Measurements from ENCODE around the gene SRRM4.
A peak's percentile ranks its signal among the peaks of the same experiment; 100 is the strongest.

Gene SRRM4

DNA sequence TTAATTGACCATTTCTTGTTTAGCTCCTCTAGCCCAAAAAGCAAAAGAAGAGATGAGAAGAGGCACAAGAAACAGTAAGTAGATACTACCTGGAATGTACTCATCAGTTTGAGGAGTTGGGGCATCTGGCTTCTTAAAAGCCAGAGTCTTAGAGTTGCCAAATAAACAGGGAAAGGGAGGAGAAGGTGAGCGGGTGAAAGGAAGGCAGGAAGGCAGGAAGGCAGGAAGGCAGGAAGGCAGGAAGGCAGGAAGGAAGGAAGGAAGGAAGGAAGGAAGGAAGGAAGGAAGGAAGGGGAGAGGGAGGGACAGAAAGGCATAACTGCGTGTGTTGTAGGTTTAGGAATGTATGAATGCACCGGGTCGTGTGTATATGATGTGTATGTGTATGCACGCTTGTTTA lies 140.7 kb downstream of the SRRM4 start:
- H3K36me3 ChIP-seq (ENCODE audit: control insufficient read depth, insufficient read depth, low read length) = no peaks in the 10 kb centered on the region
- H3K4me3 ChIP-seq (ENCODE audit: low read depth, low read length) = no peak overlapping the region
- H3K27ac ChIP-seq (ENCODE audit: low read depth, low read length) = no peak overlapping the region
- no peaks in the 10 kb centered on the region for H3K4me1 ChIP-seq (ENCODE audit: control insufficient read depth, insufficient read depth, low read length)
- no peak overlapping the region for H3K9ac ChIP-seq (ENCODE audit: low read depth, low read length)
- no peaks in the 10 kb centered on the region for H3K9me3 ChIP-seq (ENCODE audit: control insufficient read depth, insufficient read depth, low read length)
- H3K27me3 ChIP-seq (ENCODE audit: control insufficient read depth, insufficient read depth, low read length) = no peaks in the 10 kb centered on the region

DNA sequence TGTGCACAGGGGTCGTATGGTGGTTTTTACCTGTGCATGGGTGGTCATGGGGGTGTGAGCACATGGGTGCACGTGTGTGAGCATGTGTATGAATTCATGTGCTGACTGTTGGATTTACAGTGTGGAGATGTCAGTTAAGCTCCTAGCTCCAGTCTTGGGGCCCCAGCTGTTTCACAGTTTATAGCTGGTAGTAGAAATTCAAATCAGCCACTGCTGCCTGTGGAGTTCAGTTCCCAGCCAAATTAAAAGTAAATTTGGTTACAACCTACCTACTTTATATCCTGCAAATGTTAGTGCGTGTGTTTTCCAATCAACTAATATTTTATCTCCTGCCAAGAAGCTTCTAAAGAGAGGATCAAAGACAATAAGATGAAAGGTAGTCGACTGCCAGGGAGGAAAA lies 141.4 kb downstream of the SRRM4 start:
- H3K36me3 ChIP-seq (ENCODE audit: control insufficient read depth, insufficient read depth, low read length) = no peaks in the 10 kb centered on the region
- H3K4me3 ChIP-seq (ENCODE audit: low read depth, low read length) = no peak overlapping the region
- H3K9ac ChIP-seq (ENCODE audit: low read depth, low read length) = no peak overlapping the region
- no peaks in the 10 kb centered on the region for H3K4me1 ChIP-seq (ENCODE audit: control insufficient read depth, insufficient read depth, low read length)
- H3K27ac ChIP-seq (ENCODE audit: low read depth, low read length) = no peak overlapping the region
- no peaks in the 10 kb centered on the region for H3K27me3 ChIP-seq (ENCODE audit: control insufficient read depth, insufficient read depth, low read length)
- no peaks in the 10 kb centered on the region for H3K9me3 ChIP-seq (ENCODE audit: control insufficient read depth, insufficient read depth, low read length)

DNA sequence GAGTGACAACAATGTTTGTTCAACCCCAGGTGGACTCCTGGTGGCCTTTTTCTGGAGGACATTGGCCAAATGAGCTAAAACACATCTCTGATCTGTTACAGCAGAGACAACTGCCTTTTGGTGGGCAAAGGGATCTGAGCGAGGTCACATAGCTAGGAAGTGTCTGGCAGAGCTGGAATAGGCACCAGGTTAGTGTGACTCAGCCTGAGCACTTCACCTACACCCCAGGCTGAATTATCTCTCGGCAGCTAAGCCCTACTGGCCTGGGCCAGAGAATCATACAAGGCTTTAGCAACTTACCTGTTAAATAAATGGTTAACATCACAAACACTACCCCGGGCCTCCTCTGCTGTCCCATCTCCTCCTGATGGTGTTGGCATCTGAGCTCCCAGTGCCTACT lies 147.2 kb downstream of the SRRM4 start:
- Histone ChIP-seq H3K4me3 (ENCODE audit: low read depth, low read length) (no peak overlapping the region), H3K9me3 (ENCODE audit: control insufficient read depth, insufficient read depth, low read length) (peaks cover 14% of the 10 kb centered on the region), H3K27me3 (ENCODE audit: control insufficient read depth, insufficient read depth, low read length) (no peaks in the 10 kb centered on the region), H3K9ac (ENCODE audit: low read depth, low read length) (no peak overlapping the region), H3K36me3 (ENCODE audit: control insufficient read depth, insufficient read depth, low read length) (no peaks in the 10 kb centered on the region), H3K4me1 (ENCODE audit: control insufficient read depth, insufficient read depth, low read length) (no peaks in the 10 kb centered on the region), H3K27ac (ENCODE audit: low read depth, low read length) (no peak overlapping the region)

DNA sequence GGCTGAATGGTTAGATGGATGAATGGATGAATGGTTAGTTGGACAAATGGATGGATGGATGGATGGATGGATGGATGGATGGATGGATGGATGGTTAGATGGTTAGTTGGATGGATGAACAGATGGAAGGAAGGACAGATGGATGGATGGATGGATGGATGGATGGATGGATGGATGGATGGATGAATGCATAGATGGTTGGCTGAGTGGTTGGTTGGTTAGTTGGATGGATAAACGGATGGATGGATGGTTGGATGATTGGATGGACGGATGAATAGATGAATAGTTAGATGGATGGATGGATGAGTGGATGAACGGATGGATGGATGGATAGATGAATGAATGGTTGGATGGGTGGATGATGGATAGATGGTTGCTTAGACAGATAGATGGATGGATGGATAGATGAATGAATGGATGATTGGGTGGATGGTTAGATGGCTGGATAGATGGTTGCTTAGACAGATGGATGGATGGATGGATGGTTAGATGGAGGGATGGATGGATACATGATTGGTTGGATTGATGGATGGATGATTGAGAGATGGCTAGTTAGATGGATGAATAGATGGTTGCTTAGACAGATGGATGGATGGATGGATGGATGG lies 148.6 kb downstream of the SRRM4 start:
- H3K4me3 ChIP-seq (ENCODE audit: low read depth, low read length) = no peak overlapping the region
- no peaks in the 10 kb centered on the region for H3K27me3 ChIP-seq (ENCODE audit: control insufficient read depth, insufficient read depth, low read length)
- no peaks in the 10 kb centered on the region for H3K36me3 ChIP-seq (ENCODE audit: control insufficient read depth, insufficient read depth, low read length)
- H3K27ac ChIP-seq (ENCODE audit: low read depth, low read length) = no peak overlapping the region
- H3K9ac ChIP-seq (ENCODE audit: low read depth, low read length) = no peak overlapping the region
- peaks cover 14% of the 10 kb centered on the region for H3K9me3 ChIP-seq (ENCODE audit: control insufficient read depth, insufficient read depth, low read length)
- H3K4me1 ChIP-seq (ENCODE audit: control insufficient read depth, insufficient read depth, low read length) = no peaks in the 10 kb centered on the region

DNA sequence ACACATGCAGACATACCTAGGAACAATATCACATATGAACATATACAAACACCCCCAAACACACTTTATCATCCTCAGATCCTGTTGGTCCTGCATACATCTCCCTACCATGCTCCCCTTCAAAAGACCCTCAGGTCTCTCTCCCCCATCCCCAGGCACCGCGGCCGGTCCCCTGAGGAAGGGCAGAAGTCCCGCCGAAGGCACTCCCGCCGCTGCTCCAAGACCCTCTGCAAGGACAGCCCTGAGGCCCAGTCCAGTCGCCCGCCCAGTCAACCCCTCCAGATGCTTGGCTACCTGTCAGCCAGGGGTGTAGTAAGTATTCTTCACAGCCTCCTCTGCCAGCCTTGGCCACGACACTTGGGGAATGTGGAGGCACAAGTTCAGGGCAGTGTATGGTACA lies 149.2 kb downstream of the SRRM4 start:
- Histone ChIP-seq H3K9me3 (ENCODE audit: control insufficient read depth, insufficient read depth, low read length) (peaks cover 14% of the 10 kb centered on the region), H3K27me3 (ENCODE audit: control insufficient read depth, insufficient read depth, low read length) (no peaks in the 10 kb centered on the region), H3K9ac (ENCODE audit: low read depth, low read length) (no peak overlapping the region), H3K36me3 (ENCODE audit: control insufficient read depth, insufficient read depth, low read length) (no peaks in the 10 kb centered on the region), H3K4me1 (ENCODE audit: control insufficient read depth, insufficient read depth, low read length) (no peaks in the 10 kb centered on the region), H3K27ac (ENCODE audit: low read depth, low read length) (no peak overlapping the region), H3K4me3 (ENCODE audit: low read depth, low read length) (no peak overlapping the region)

GRCh38 chr12:119134284-119135072 lies 153.1 kb downstream of the SRRM4 start:
- no peak overlapping the region for H3K4me3 ChIP-seq (ENCODE audit: low read depth, low read length)
- no peaks in the 10 kb centered on the region for H3K27me3 ChIP-seq (ENCODE audit: control insufficient read depth, insufficient read depth, low read length)
- peaks cover 14% of the 10 kb centered on the region for H3K9me3 ChIP-seq (ENCODE audit: control insufficient read depth, insufficient read depth, low read length)
- no peak overlapping the region for H3K27ac ChIP-seq (ENCODE audit: low read depth, low read length)
- no peaks in the 10 kb centered on the region for H3K4me1 ChIP-seq (ENCODE audit: control insufficient read depth, insufficient read depth, low read length)
- H3K9ac ChIP-seq (ENCODE audit: low read depth, low read length) = no peak overlapping the region
- no peaks in the 10 kb centered on the region for H3K36me3 ChIP-seq (ENCODE audit: control insufficient read depth, insufficient read depth, low read length)

DNA sequence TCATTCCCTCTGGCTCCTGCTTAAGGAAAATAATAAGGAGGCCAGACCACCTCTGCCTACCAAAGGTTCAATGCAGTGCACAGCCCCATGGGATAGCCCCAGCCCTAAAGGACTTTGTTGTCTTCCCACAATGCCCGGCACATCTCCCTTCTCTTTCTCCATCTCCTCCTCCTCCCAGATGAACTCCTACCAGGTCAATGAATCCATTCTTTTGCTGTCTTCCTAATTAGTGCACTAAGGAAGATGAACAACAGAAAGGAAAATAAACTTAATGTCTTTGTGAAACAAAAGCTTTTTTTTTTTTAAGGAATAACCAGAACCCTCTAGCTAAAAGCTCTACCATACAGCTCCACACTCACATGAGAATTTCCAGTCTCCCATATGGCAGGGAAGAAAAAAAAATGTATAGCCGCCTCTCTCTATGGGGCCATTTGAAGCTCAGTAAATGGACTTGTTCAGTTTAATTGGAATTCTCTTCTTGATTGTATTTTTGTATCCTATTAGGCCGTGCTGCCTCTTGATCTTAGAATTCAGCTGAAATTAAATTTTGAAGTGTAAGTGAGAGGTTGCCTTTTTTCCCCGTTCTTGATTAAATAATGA lies 155.6 kb downstream of the SRRM4 start:
- peaks cover 12% of the 10 kb centered on the region for H3K9me3 ChIP-seq (ENCODE audit: control insufficient read depth, insufficient read depth, low read length)
- H3K27me3 ChIP-seq (ENCODE audit: control insufficient read depth, insufficient read depth, low read length) = no peaks in the 10 kb centered on the region
- H3K27ac ChIP-seq (ENCODE audit: low read depth, low read length) = no peak overlapping the region
- H3K9ac ChIP-seq (ENCODE audit: low read depth, low read length) = no peak overlapping the region
- no peaks in the 10 kb centered on the region for H3K36me3 ChIP-seq (ENCODE audit: control insufficient read depth, insufficient read depth, low read length)
- no peak overlapping the region for H3K4me3 ChIP-seq (ENCODE audit: low read depth, low read length)
- H3K4me1 ChIP-seq (ENCODE audit: control insufficient read depth, insufficient read depth, low read length) = no peaks in the 10 kb centered on the region

- no peak overlapping the region for H3K9ac ChIP-seq (ENCODE audit: low read depth, low read length)
- H3K36me3 ChIP-seq (ENCODE audit: control insufficient read depth, insufficient read depth, low read length) = no peaks in the 10 kb centered on the region
- H3K4me3 ChIP-seq (ENCODE audit: low read depth, low read length) = no peak overlapping the region
- H3K4me1 ChIP-seq (ENCODE audit: control insufficient read depth, insufficient read depth, low read length) = peaks cover 4% of the 10 kb centered on the region; the same call in 1 of the 2 replicates
- no peaks in the 10 kb centered on the region for H3K27me3 ChIP-seq (ENCODE audit: control insufficient read depth, insufficient read depth, low read length)
- H3K9me3 ChIP-seq (ENCODE audit: control insufficient read depth, insufficient read depth, low read length) = no peaks in the 10 kb centered on the region
- H3K27ac ChIP-seq (ENCODE audit: low read depth, low read length) = no peak overlapping the region
These were observed 158.1 kb downstream of the SRRM4 start for GRCh38 chr12:119139448-119139847.

GRCh38 chr12:119145367-119145766 lies 164.0 kb downstream of the SRRM4 start:
- H3K9ac ChIP-seq (ENCODE audit: low read depth, low read length) = no peak overlapping the region

GRCh38 chr12:119147847-119148448 lies 166.6 kb downstream of the SRRM4 start:
- Histone ChIP-seq H3K4me3 (ENCODE audit: low read depth, low read length) (no peak overlapping the region), H3K36me3 (ENCODE audit: control insufficient read depth, insufficient read depth, low read length) (peaks cover 11% of the 10 kb centered on the region; the same call in 1 of the 2 replicates), H3K27ac (ENCODE audit: low read depth, low read length) (peak overlapping the region; percentile 21), H3K4me1 (ENCODE audit: control insufficient read depth, insufficient read depth, low read length) (peaks cover 28% of the 10 kb centered on the region), H3K9ac (ENCODE audit: low read depth, low read length) (no peak overlapping the region), H3K27me3 (ENCODE audit: control insufficient read depth, insufficient read depth, low read length) (no peaks in the 10 kb centered on the region), H3K9me3 (ENCODE audit: control insufficient read depth, insufficient read depth, low read length) (no peaks in the 10 kb centered on the region)

More at GRCh38 chr12:119145367-119145766, 164.0 kb downstream of the SRRM4 start:
- Histone ChIP-seq H3K27ac (ENCODE audit: low read depth, low read length) (peak overlapping the region; percentile 45), H3K9me3 (ENCODE audit: control insufficient read depth, insufficient read depth, low read length) (no peaks in the 10 kb centered on the region), H3K4me1 (ENCODE audit: control insufficient read depth, insufficient read depth, low read length) (peaks cover 24% of the 10 kb centered on the region), H3K36me3 (ENCODE audit: control insufficient read depth, insufficient read depth, low read length) (peaks cover under 1% of the 10 kb centered on the region; the same call in 1 of the 2 replicates), H3K27me3 (ENCODE audit: control insufficient read depth, insufficient read depth, low read length) (no peaks in the 10 kb centered on the region), H3K4me3 (ENCODE audit: low read depth, low read length) (no peak overlapping the region; the same call in 1 of the 2 replicates)

- H3K9me3 ChIP-seq (ENCODE audit: control insufficient read depth, insufficient read depth, low read length) = no peaks in the 10 kb centered on the region
- no peaks in the 10 kb centered on the region for H3K27me3 ChIP-seq (ENCODE audit: control insufficient read depth, insufficient read depth, low read length)
- peaks cover 31% of the 10 kb centered on the region for H3K4me1 ChIP-seq (ENCODE audit: control insufficient read depth, insufficient read depth, low read length)
- peaks cover 11% of the 10 kb centered on the region; the same call in 1 of the 2 replicates for H3K36me3 ChIP-seq (ENCODE audit: control insufficient read depth, insufficient read depth, low read length)
- no peak overlapping the region for H3K9ac ChIP-seq (ENCODE audit: low read depth, low read length)
- H3K27ac ChIP-seq (ENCODE audit: low read depth, low read length) = no peak overlapping the region
- no peak overlapping the region for H3K4me3 ChIP-seq (ENCODE audit: low read depth, low read length)
These were observed 167.9 kb downstream of the SRRM4 start for GRCh38 chr12:119149270-119149669.
